Kidney epithelial cell (primary cell): ENCODE data around the gene PROZ. TPM values are rescaled to one million over a fixed set of nuclear protein-coding genes. Genes with fewer than 3 reads are reported as not detected.
A peak's percentile ranks its signal among the peaks of the same experiment; 100 is the strongest.

Experiments
- DNase-seq: peaks from one replicate; pipeline ENCODE4 v3.0.0-alpha.2; 2010; ENCODE audit warnings: low read depth
- H3K27me3 ChIP-seq: 2 replicates; pipeline ENCODE4 v1.6.0; 2011; ENCODE audit warnings: low read length; ENCODE audit not compliant: control insufficient read depth, insufficient read depth
- H3K36me3 ChIP-seq: 2 replicates; pipeline ENCODE4 v1.5.1; 2011; ENCODE audit warnings: low read length; ENCODE audit not compliant: control insufficient read depth, insufficient read depth
- H3K4me3 ChIP-seq: 2 replicates; pipeline ENCODE4 v1.5.1; 2011; ENCODE audit warnings: low read depth, mild to moderate bottlenecking, control low read depth, low read length
- CTCF ChIP-seq: IDR thresholded peaks from 2 replicates; pipeline ENCODE4 v1.5.1; 2011; ENCODE audit warnings: mild to moderate bottlenecking, moderate library complexity, low read length, control low read depth, inconsistent platforms; ENCODE audit not compliant: insufficient read depth, poor library complexity, severe bottlenecking
- total RNA-seq: library from RNA; depleted of rRNA; stranded (reverse); fragments of >200 nt; gene quantifications from 2 replicates; pipeline ENCODE4 v1.2.3, GENCODE V29; 2015

Gene PROZ
- total RNA-seq, 1 donor from 2014 or later: not detected

- peaks cover 9% of the 10 kb centered on the region for H3K27me3 ChIP-seq
- H3K36me3 ChIP-seq: no peaks in the 10 kb centered on the region
- DNase-seq: no peak
- H3K4me3 ChIP-seq: no peak overlapping the region
- TF ChIP-seq CTCF: no peak
Measured at GRCh38 chr13:113120300-113121182, 37.9 kb upstream of the PROZ start.

- H3K27me3 ChIP-seq: peaks cover 9% of the 10 kb centered on the region
- no peaks in the 10 kb centered on the region for H3K36me3 ChIP-seq
- no peak for DNase-seq
- no peak for TF ChIP-seq CTCF
- no peak overlapping the region for H3K4me3 ChIP-seq
Measured at GRCh38 chr13:113121183-113121927, 37.1 kb upstream of the PROZ start.

GRCh38 chr13:113121928-113122471, 36.4 kb upstream of the PROZ start:
- DNase-seq: no peak
- Histone ChIP-seq H3K36me3 (no peaks in the 10 kb centered on the region), H3K27me3 (peaks cover 9% of the 10 kb centered on the region), H3K4me3 (no peak overlapping the region)
- no peak for TF ChIP-seq CTCF

GRCh38 chr13:113122550-113123225, 35.8 kb upstream of the PROZ start, which contains the start of gene F10:
Gene F10, plus strand, starts transcription at chr13:113122799. Its CDS starts 57 bp downstream, at chr13:113122856.
- H3K36me3 ChIP-seq: no peaks in the 10 kb centered on the region
- H3K27me3 ChIP-seq: peaks cover 12% of the 10 kb centered on the region
- H3K4me3 ChIP-seq: no peak within 1 kb of the TSS
- no peak for DNase-seq
- no peak for TF ChIP-seq CTCF

- peaks cover 12% of the 10 kb centered on the region for H3K27me3 ChIP-seq
- no peak overlapping the region for H3K4me3 ChIP-seq
- TF ChIP-seq CTCF: peak; percentile 19
- DNase-seq: no peak
- no peaks in the 10 kb centered on the region for H3K36me3 ChIP-seq
Measured at GRCh38 chr13:113123226-113124201, 34.9 kb upstream of the PROZ start.
